K562 (cell line): ENCODE data around the gene UBE2QL1.

Source experiments
- CTBP1 ChIP-seq: fragments of 450-650 bp; IDR thresholded peaks from 2 replicates; pipeline ENCODE4 v1.6.1; 2016; ENCODE audit warnings: borderline replicate concordance
- EP300 ChIP-seq: IDR thresholded peaks from 2 replicates; pipeline ENCODE4 v1.6.1; 2012; ENCODE audit warnings: low read length, improper control_type of control experiment
- HEY1 ChIP-seq: fragments of 250-450 bp; sonication (Bioruptor Pico); IDR thresholded peaks from 2 replicates; pipeline ENCODE4 v1.5.0; 2020; ENCODE audit warnings: mild to moderate bottlenecking, moderate library complexity, borderline replicate concordance
- HLTF ChIP-seq: fragments of 450-650 bp; IDR thresholded peaks from 2 replicates; pipeline ENCODE4 v1.6.1; 2016
- SOX6 ChIP-seq: fragments of 450-650 bp; IDR thresholded peaks from 2 replicates; pipeline ENCODE4 v1.6.1; 2014; ENCODE audit warnings: mild to moderate bottlenecking
- SP1 ChIP-seq: sonication (generic); formaldehyde crosslinking; IDR thresholded peaks from 2 replicates; pipeline ENCODE4 v1.8.1; 2022; ENCODE audit warnings: mild to moderate bottlenecking, missing genetic modification reagents
- YY1 ChIP-seq, 3 experiments: IDR thresholded peaks; 2 replicates each; pipeline ENCODE4 v1.6.1; 2011; ENCODE audit warnings: low read length in 2 of 3, mild to moderate bottlenecking in 2 of 3, moderate library complexity in 2 of 3, borderline replicate concordance in 1 of 3, control low read depth in 1 of 3, low read depth in 1 of 3; ENCODE audit not compliant: insufficient read depth in 3 of 3, insufficient replicate concordance in 2 of 3, control insufficient read depth in 1 of 3, insufficient read length in 1 of 3; ENCODE audit errors: extremely low read depth in 1 of 3
- ZBTB33 ChIP-seq: sonication (generic); formaldehyde crosslinking; IDR thresholded peaks from 2 replicates; pipeline ENCODE4 v1.8.1; 2023; ENCODE audit warnings: mild to moderate bottlenecking, missing genetic modification reagents
- ZBTB34 ChIP-seq: fragments of 250-450 bp; sonication (Bioruptor Pico); IDR thresholded peaks from 2 replicates; pipeline ENCODE4 v1.8.0; 2021; ENCODE audit warnings: mild to moderate bottlenecking, moderate library complexity
- ZKSCAN1 ChIP-seq: fragments of 150-350 bp; IDR thresholded peaks from 2 replicates; pipeline ENCODE4 v1.6.1; 2016; ENCODE audit warnings: low read depth, low read length
- ZNF165 ChIP-seq: fragments of 250-450 bp; sonication (Bioruptor Pico); IDR thresholded peaks from 2 replicates; pipeline ENCODE4 v1.4.0; 2020; ENCODE audit warnings: borderline replicate concordance
- ZZZ3 ChIP-seq: fragments of 450-650 bp; IDR thresholded peaks from 2 replicates; pipeline ENCODE4 v1.6.1; 2016; ENCODE audit warnings: antibody characterized with exemption, mild to moderate bottlenecking, moderate library complexity
- TF ChIP-seq, protein P1 (sequence below), 2 experiments: fragments of 450-650 bp; IDR thresholded peaks; 2 replicates each; pipeline ENCODE4 v1.6.1; 2016
- TF ChIP-seq, protein P2 (sequence below): fragments of 450-650 bp; IDR thresholded peaks from 2 replicates; pipeline ENCODE4 v1.6.1; 2016

DNA sequence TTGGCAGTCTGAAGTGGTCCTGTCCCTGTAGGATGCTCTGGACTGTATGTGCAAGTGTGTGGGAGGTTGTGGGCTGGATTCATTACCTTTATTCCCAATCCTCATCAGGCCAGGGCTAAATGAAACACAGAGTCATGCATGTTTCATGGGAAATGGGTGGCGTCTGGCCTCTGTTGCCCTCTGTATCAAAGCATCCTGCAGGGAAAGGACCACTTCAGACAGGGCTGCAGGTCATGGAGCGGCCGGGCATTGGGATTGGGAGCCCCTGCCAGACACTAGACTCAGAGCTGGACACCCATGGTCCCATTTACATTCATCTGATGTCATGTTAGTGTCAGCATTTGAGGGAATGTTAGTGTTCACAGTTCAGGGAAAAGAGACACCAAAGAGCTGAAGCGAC, 53.8 kb downstream of the UBE2QL1 start:
- TF ChIP-seq, protein P1, sequence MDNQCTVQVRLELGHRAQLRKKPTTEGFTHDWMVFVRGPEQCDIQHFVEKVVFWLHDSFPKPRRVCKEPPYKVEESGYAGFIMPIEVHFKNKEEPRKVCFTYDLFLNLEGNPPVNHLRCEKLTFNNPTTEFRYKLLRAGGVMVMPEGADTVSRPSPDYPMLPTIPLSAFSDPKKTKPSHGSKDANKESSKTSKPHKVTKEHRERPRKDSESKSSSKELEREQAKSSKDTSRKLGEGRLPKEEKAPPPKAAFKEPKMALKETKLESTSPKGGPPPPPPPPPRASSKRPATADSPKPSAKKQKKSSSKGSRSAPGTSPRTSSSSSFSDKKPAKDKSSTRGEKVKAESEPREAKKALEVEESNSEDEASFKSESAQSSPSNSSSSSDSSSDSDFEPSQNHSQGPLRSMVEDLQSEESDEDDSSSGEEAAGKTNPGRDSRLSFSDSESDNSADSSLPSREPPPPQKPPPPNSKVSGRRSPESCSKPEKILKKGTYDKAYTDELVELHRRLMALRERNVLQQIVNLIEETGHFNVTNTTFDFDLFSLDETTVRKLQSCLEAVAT (IDR thresholded peaks at IDR 0.05) = no peak
- no peak for TF ChIP-seq ZKSCAN1
- TF ChIP-seq CTBP1 = no peak
- TF ChIP-seq YY1 (IDR thresholded peaks at IDR 0.05; ENCODE audit: borderline replicate concordance in 1 of 3, control insufficient read depth in 1 of 3, extremely low read depth in 1 of 3, insufficient read depth in 3 of 3, insufficient read length in 1 of 3, insufficient replicate concordance in 2 of 3, low read depth in 1 of 3, low read length in 2 of 3) = no peak
- TF ChIP-seq SP1 (CRISPR knock-in tag) = no peak
- no peak for TF ChIP-seq SOX6
- no peak for TF ChIP-seq ZZZ3
- TF ChIP-seq ZBTB34 (CRISPR knock-in tag) = no peak
- no peak for TF ChIP-seq EP300
- TF ChIP-seq HLTF = no peak
- TF ChIP-seq ZBTB33 (CRISPR knock-in tag) = no peak
- TF ChIP-seq, protein P2, sequence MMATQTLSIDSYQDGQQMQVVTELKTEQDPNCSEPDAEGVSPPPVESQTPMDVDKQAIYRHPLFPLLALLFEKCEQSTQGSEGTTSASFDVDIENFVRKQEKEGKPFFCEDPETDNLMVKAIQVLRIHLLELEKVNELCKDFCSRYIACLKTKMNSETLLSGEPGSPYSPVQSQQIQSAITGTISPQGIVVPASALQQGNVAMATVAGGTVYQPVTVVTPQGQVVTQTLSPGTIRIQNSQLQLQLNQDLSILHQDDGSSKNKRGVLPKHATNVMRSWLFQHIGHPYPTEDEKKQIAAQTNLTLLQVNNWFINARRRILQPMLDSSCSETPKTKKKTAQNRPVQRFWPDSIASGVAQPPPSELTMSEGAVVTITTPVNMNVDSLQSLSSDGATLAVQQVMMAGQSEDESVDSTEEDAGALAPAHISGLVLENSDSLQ = no peak
- no peak for TF ChIP-seq ZNF165 (CRISPR knock-in tag)
- TF ChIP-seq HEY1 = no peak
